Neural cell (in vitro differentiated cells): ENCODE data around the gene SELENOI. TPM values are rescaled to one million over a fixed set of nuclear protein-coding genes. Genes with fewer than 3 reads are reported as not detected.

Source experiments
- H2AFZ ChIP-seq: fragments of 200-600, 300-800 bp; sonication (generic), shearing (Covaris generic); 2 replicates; pipeline ENCODE4 v1.6.0; 2014; ENCODE audit warnings: low read depth, mild to moderate bottlenecking, antibody characterized with exemption, low read length, moderate library complexity
- H3F3A ChIP-seq: fragments of 200-600 bp; shearing (Covaris generic); 2 replicates; pipeline ENCODE4 v1.6.1; 2016; ENCODE audit warnings: mild to moderate bottlenecking, moderate library complexity, mixed read lengths, antibody characterized with exemption, low read length; ENCODE audit not compliant: insufficient read depth, poor library complexity, severe bottlenecking
- H3K27ac ChIP-seq: fragments of 200-600, 300-800 bp; sonication (generic), shearing (Covaris generic); 2 replicates; pipeline ENCODE4 v1.5.1; 2014; ENCODE audit warnings: mild to moderate bottlenecking, low read length, moderate library complexity
- H3K27me3 ChIP-seq: fragments of 300-800, 200-600 bp; sonication (generic), shearing (Covaris generic); 2 replicates; pipeline ENCODE4 v1.6.0; 2014; ENCODE audit warnings: mild to moderate bottlenecking, low read depth, low read length, moderate library complexity; ENCODE audit not compliant: insufficient read depth
- H3K36me3 ChIP-seq: fragments of 300-800, 200-600 bp; sonication (generic), shearing (Covaris generic); 2 replicates; pipeline ENCODE4 v1.5.1; 2014; ENCODE audit warnings: mild to moderate bottlenecking, antibody characterized with exemption, low read length, moderate library complexity; ENCODE audit not compliant: insufficient read depth
- H3K4me2 ChIP-seq: fragments of 300-800, 200-600 bp; sonication (generic), shearing (Covaris generic); 2 replicates; pipeline ENCODE4 v1.6.0; 2014; ENCODE audit warnings: mild to moderate bottlenecking, low read length
- H3K4me3 ChIP-seq: fragments of 300-800, 200-600 bp; sonication (generic), shearing (Covaris generic); 2 replicates; pipeline ENCODE4 v1.5.1; 2014; ENCODE audit warnings: mild to moderate bottlenecking, low read length, moderate library complexity
- H3K79me2 ChIP-seq: fragments of 200-600 bp; shearing (Covaris generic); replicated peaks from 2 replicates; pipeline ENCODE4 v1.6.0; 2014; ENCODE audit warnings: mild to moderate bottlenecking, low read length, moderate library complexity; ENCODE audit not compliant: insufficient read depth
- H3K9ac ChIP-seq: fragments of 300-800, 200-600 bp; sonication (generic), shearing (Covaris generic); 2 replicates; pipeline ENCODE4 v1.6.1; 2016; ENCODE audit warnings: mild to moderate bottlenecking, low read length, mixed read lengths
- H3K9me2 ChIP-seq: fragments of 200-600 bp; shearing (Covaris generic); 2 replicates; pipeline ENCODE4 v1.6.1; 2016; ENCODE audit warnings: mild to moderate bottlenecking, low read length, mixed read lengths; ENCODE audit not compliant: insufficient read depth
- H3K9me3 ChIP-seq: fragments of 200-600, 300-800 bp; sonication (generic), shearing (Covaris generic); 2 replicates; pipeline ENCODE4 v1.6.1; 2016; ENCODE audit warnings: mild to moderate bottlenecking, mixed run types, low read length, moderate library complexity, mixed read lengths
- H4K20me1 ChIP-seq: fragments of 200-600 bp; shearing (Covaris generic); 2 replicates; pipeline ENCODE4 v1.6.1; 2016; ENCODE audit warnings: mild to moderate bottlenecking, mixed run types; ENCODE audit not compliant: insufficient read depth
- CTCF ChIP-seq: fragments of 450-650 bp; IDR thresholded peaks from 2 replicates; pipeline ENCODE4 v1.5.1; 2014; ENCODE audit warnings: antibody characterized with exemption, mild to moderate bottlenecking, moderate library complexity; ENCODE audit not compliant: poor library complexity, severe bottlenecking
- EP300 ChIP-seq: fragments of 450-650 bp; conservative IDR thresholded peaks from 2 replicates; pipeline ENCODE4 v1.6.1; 2014; ENCODE audit warnings: antibody characterized with exemption, mild to moderate bottlenecking, moderate library complexity; ENCODE audit not compliant: poor library complexity, severe bottlenecking
- EZH2 ChIP-seq: fragments of 200-600, 300-800 bp; shearing (Covaris generic), sonication (generic); IDR thresholded peaks from 2 replicates; pipeline ENCODE4 v1.6.1; 2014; ENCODE audit warnings: antibody characterized with exemption, low read length, borderline replicate concordance, mild to moderate bottlenecking; ENCODE audit not compliant: insufficient read depth, poor library complexity, severe bottlenecking
- MXI1 ChIP-seq: fragments of 450-650 bp; conservative IDR thresholded peaks from 2 replicates; pipeline ENCODE4 v1.6.1; 2014; ENCODE audit warnings: antibody characterized with exemption, mild to moderate bottlenecking; ENCODE audit not compliant: poor library complexity, severe bottlenecking
- RAD21 ChIP-seq: fragments of 450-650 bp; conservative IDR thresholded peaks from 2 replicates; pipeline ENCODE4 v1.6.1; 2014; ENCODE audit warnings: antibody characterized with exemption, mild to moderate bottlenecking, moderate library complexity
- TAF1 ChIP-seq: IDR thresholded peaks from 2 replicates; pipeline ENCODE4 v1.6.1; 2012; ENCODE audit warnings: low read depth
- polyA plus RNA-seq: library from polyadenylated mRNA; depleted of rRNA; stranded (reverse); fragments of >200 nt; gene quantifications from 2 replicates; pipeline ENCODE4 v1.2.3, GENCODE V29; 2014
- TF ChIP-seq, protein P1 (sequence below): IDR thresholded peaks from 2 replicates; pipeline ENCODE4 v1.6.1; 2012; ENCODE audit warnings: borderline replicate concordance

The SELENOI gene
- polyA plus RNA-seq, 1 donor from 2014 or later, result 25.2 TPM

DNA sequence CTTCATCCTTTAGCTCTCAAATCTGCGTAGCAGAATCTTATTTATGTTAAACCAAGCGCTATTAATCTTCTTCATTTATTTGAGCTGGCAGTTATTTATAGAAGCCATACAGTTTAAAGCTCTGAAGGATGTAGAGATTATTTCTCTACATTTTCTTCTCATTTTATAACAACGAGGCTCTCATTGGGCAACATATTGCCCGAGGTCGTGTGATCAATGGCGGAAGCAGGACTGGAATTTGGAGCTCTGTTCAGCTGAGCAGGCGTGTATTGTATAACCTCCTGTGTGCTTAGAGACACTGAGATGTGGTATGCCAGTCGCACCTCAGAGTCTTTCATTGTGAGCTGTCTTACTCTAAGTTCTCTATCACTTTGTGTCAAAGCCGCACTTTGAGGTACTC lies 38.2 kb downstream of the SELENOI start:
- Histone ChIP-seq H3K27me3 (no peaks in the 10 kb centered on the region), H3K4me3 (no peak overlapping the region), H3K4me2 (no peak overlapping the region), H4K20me1 (no peaks in the 10 kb centered on the region), H3K9me3 (no peaks in the 10 kb centered on the region), H2AFZ (no peak overlapping the region), H3K9ac (no peak overlapping the region), H3F3A (no peaks in the 10 kb centered on the region), H3K27ac (no peak overlapping the region), H3K36me3 (no peaks in the 10 kb centered on the region), H3K79me2 (no peaks in the 10 kb centered on the region), H3K9me2 (no peaks in the 10 kb centered on the region)
- no peak for TF ChIP-seq CTCF
- TF ChIP-seq EP300, result no peak

DNA sequence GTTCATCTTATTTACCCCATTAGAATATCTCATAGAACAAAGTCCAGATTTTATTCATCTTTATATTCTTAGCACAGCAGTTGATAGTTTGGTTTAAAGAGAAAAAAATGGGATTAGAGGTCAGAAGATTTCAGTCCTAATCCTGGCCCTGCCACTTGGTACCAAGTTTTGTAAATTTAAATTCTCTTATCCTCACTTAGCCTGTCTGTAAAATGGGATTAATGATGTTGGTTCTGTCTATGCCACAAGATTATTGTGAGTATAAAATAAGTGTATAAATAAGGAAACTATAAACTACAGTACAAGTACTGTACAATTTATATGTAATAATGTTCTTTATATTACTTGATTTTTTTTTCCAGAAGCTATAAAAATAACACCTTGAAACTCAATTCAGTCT lies 38.7 kb downstream of the SELENOI start:
- no peak overlapping the region for H3K27ac ChIP-seq
- no peaks in the 10 kb centered on the region for H3K79me2 ChIP-seq
- no peaks in the 10 kb centered on the region for H3K9me2 ChIP-seq
- H3F3A ChIP-seq, result no peaks in the 10 kb centered on the region
- H3K4me2 ChIP-seq, result no peak overlapping the region
- no peaks in the 10 kb centered on the region for H3K27me3 ChIP-seq
- no peak overlapping the region for H2AFZ ChIP-seq
- no peaks in the 10 kb centered on the region for H4K20me1 ChIP-seq
- no peaks in the 10 kb centered on the region for H3K36me3 ChIP-seq
- H3K4me3 ChIP-seq, result no peak overlapping the region
- no peak for TF ChIP-seq EZH2
- no peak for TF ChIP-seq EP300
- no peak for TF ChIP-seq CTCF
- TF ChIP-seq TAF1, result no peak
- no peaks in the 10 kb centered on the region for H3K9me3 ChIP-seq
- no peak overlapping the region for H3K9ac ChIP-seq

DNA sequence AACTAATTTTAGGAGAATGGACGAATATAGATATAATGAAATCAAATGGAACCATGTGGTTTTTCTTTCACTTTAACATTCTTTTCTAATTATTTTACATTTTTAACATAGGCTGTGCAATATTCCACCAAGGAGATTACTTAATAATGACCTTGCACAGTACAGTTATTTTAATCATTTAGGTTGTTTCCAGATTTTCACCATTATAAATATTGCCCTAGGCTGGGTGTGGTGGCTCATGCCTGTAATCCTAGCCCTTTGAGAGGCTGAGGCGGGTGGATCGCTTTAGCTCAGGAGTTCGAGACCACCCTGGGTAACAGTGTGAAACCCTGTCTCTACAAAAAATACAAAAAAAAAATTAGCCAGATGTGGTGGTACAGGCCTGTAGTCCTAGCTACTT lies 41.2 kb downstream of the SELENOI start:
- TF ChIP-seq, protein P1, sequence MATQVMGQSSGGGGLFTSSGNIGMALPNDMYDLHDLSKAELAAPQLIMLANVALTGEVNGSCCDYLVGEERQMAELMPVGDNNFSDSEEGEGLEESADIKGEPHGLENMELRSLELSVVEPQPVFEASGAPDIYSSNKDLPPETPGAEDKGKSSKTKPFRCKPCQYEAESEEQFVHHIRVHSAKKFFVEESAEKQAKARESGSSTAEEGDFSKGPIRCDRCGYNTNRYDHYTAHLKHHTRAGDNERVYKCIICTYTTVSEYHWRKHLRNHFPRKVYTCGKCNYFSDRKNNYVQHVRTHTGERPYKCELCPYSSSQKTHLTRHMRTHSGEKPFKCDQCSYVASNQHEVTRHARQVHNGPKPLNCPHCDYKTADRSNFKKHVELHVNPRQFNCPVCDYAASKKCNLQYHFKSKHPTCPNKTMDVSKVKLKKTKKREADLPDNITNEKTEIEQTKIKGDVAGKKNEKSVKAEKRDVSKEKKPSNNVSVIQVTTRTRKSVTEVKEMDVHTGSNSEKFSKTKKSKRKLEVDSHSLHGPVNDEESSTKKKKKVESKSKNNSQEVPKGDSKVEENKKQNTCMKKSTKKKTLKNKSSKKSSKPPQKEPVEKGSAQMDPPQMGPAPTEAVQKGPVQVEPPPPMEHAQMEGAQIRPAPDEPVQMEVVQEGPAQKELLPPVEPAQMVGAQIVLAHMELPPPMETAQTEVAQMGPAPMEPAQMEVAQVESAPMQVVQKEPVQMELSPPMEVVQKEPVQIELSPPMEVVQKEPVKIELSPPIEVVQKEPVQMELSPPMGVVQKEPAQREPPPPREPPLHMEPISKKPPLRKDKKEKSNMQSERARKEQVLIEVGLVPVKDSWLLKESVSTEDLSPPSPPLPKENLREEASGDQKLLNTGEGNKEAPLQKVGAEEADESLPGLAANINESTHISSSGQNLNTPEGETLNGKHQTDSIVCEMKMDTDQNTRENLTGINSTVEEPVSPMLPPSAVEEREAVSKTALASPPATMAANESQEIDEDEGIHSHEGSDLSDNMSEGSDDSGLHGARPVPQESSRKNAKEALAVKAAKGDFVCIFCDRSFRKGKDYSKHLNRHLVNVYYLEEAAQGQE, result no peak
- TF ChIP-seq MXI1 (no peak), RAD21 (no peak)
- H3K36me3 ChIP-seq, result peaks cover 4% of the 10 kb centered on the region
- H3K9me2 ChIP-seq, result no peaks in the 10 kb centered on the region

More for the DNA sequence above, 41.2 kb downstream of the SELENOI start:
- Histone ChIP-seq H3F3A (no peaks in the 10 kb centered on the region), H3K27me3 (no peaks in the 10 kb centered on the region), H4K20me1 (no peaks in the 10 kb centered on the region), H3K4me2 (no peak overlapping the region), H3K79me2 (no peaks in the 10 kb centered on the region), H3K4me3 (no peak overlapping the region), H3K9ac (no peak overlapping the region), H3K27ac (no peak overlapping the region), H3K9me3 (no peaks in the 10 kb centered on the region), H2AFZ (no peak overlapping the region)
